Measurements from ENCODE around the gene ADGRF1.
"Not testable (repeated sequence)": the region's sequence is repeated elsewhere in the genome, so short reads cannot be mapped to it uniquely, and the experiment has no call there.

ADGRF1 gene

DNA sequence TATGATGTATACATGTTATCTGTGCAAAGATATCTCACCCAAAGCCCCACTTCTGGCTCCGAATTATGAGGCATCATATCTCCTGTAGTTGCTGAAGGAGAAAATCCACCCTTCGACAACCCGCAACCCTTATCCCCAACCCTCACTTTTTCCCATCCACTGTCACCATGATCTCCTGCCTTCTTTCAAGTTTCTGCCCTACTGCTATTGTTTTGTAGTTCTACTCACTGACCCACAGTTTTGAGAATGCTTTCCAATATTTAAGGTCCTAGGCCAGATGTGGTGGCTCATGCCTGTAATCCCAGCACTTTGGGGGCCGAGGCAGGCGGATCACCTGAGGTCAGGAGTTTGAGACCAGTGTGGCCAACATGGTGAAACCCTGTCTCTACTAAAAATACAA is 22.2 kb downstream of the ADGRF1 start:
- DNase-seq, result no peak

- DNase-seq, result no peak
These were observed 25.2 kb downstream of the ADGRF1 start for GRCh38 chr6:47016909-47017308.

GRCh38 chr6:47016261-47016660 is 25.9 kb downstream of the ADGRF1 start:
- DNase-seq, result no peak

GRCh38 chr6:47014401-47014800 is 27.7 kb downstream of the ADGRF1 start:
- no peak for DNase-seq

DNA sequence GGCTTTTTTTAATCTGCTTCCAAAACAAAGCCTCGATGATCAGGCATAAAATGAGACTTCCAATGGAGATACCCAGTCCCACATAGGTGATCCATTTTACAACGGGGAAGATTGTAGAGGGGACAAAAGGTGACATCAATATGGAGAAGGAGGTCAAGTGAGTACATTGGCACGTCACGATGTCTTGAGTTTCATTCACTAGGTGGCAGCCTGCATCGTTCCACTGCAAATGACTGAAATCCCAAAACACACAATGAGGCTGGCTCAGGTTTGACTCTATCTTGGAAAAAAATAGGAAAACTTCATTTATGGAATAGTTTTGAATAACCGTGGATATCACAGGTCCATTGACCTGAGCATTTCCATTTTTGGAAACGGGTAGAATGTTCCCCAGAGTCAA is 32.5 kb downstream of the ADGRF1 start:
- DNase-seq, result no peak

- no peak for DNase-seq
These were observed 33.8 kb downstream of the ADGRF1 start for GRCh38 chr6:47008397-47008763.

DNA sequence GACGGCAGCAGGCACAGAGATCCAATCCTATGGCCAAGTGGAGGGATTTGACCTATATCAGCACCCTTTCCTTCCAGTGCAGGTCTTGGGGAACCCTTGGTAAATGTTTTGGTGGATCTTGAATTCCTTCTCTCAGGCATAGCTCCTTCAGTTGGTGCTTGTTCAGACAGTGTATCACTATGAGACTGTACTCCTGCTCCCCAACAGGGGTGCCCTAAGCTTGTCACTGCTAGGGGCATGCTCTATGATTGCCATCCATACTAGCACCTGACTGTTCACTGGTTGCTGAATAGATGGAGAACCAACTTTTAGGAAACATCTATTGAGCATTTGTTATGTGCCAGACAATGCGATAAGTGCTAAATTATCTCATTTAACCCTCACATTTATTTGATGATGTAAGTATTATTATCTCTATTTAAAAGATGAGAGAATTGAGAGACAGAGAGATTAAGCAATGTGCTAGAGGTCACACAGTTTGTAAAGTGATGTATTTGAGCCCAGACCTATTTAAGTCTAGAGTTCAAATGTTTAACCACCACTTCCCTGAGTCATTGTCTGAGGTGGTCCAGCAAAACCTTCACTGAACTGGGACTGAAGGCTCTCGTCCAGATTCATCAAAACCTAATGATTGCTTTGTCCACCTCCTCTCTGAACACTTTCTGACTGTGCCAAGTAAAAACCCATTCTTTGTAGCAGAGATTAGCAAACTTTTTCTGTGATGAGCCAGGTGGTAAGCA is 34.3 kb downstream of the ADGRF1 start:
- no peak for DNase-seq

DNA sequence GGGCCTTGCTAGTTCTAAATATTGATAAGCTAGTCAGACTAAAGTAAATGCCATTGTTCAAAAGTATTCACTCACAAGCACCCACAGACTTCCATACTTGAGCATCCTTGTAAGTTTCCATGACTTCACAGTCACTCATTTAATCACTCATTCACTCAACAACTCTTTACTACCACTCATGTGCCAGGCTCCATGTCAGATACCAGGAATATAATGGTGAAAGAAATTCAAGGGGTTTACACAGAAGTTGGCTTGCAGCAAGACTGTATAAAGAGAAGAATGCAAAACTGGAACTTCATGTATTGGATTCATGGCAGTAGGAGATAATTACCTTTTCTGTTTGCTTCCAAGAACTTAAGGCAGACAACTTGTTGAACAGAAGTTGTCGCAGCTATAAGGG is 36.6 kb downstream of the ADGRF1 start:
- DNase-seq, result no peak

DNA sequence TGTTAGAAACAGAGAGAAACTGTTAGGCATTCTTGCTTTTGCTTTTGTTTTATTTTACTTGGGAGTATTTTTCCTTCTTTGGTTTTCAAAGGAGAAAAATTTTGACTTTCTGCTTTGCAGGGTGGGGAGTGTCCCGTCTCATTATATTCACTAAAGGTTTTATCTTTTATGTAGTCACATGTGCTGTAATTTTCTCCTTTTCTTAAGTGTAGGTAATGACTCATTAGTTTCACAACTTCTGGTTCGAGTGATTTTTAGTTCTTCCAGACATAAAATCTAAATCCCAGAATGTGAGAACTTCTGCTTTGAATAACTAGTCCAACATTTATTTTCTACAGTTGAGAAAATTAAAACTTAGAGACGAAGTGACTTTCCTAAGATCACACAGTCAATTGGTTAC is 37.7 kb downstream of the ADGRF1 start:
- DNase-seq, result peak; percentile 20 to 60 (median 49)

DNA sequence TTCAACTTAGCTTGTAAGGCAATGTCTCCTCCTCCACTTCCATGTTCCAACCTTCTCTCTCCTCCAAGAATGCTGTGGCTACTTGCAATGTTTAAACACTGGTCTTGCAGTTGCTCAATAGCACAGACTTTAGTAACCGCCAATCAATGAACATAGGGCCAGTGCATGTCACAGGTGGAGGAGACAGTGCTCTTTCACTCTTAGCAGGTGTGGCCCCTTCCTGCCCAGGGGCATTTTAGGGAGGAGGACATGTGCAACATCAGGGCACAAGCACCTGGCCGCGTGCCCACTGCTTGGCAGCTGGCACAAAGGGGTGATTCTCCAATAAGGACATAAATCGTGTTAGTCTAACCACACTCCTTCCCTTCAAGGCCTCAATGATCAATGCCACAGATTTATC is 41.3 kb downstream of the ADGRF1 start:
- DNase-seq, result no peak

DNA sequence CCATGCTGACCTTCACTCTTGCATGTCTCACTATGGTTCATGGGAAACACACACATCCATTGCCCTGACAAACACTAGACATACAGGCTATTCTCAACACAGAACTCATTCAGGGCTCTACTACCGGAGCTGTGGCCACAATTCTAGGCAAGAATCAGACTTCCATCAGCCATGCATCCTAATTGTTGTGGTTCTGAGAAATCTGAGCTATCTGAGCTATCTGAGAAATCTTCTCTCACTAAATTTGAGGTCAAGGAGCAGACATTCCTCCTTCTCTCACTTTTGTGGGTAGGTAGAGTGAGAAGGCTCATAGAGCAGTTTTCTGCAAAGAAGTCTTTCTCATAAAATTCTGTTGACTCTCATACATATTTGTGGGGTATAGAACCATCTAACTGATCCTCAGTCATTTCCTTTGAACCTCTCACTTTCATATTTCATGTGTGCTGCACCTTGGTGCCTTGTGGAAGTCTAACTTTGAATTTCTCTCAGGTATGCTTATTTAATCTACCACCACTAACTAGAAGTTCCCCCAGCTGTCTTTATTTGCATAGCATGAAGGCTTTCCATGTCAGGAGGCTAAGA is 43.6 kb downstream of the ADGRF1 start:
- no peak for DNase-seq

DNA sequence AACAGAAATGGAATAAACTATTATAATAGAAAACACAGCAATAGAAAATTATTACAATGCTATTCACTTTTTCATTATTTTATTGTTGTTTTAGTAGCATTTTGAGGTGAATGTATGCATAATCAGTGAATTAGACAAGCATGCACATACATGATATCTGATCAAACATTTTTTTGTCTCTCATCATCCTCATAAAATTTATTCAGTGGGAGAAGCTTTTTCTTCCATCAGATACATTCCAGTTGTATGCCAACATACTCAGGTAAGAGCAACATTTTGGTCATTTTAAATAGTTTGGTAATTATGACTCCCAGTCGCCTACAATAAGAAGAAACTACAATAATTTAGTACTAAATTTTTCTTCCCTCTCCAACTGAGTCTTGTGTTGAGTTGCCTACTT is 44.5 kb downstream of the ADGRF1 start:
- DNase-seq, result no peak

DNA sequence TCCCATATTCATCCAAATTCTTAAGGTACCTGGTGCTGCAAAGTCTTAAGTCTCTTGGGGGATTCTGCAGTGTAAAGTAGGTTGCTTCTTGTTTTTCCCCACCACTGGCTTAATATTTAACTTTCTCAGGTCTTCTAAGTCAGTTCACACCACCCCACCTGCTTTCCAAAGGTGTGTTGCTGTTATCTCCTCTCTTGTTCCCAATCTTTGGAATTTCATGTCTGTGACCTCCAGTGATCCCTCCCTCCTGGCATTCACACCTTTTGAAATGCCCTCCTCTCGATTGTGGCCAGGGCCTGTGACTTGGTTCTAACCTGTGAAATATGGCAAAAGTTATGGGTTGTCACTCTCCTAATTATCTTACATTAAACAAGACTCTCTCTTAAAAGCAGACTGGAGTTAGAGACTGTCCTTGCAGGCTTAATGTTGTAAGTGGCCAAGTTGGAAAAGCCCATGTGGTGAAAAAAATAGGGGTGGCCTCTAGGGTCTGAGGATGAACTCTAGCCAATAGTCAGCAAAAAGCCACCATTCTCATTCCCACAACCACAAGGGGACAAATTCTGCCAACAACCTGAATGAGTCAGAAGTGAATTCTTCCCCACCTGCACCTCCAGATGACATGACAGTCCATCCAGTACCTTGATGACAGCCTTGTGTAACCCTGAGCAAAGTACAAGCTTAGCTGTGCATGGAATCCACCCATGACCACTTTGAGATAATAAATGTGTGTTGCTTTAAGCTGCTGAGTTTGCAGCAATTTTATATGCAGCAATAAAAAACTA is 45.1 kb downstream of the ADGRF1 start:
- no peak for DNase-seq

DNA sequence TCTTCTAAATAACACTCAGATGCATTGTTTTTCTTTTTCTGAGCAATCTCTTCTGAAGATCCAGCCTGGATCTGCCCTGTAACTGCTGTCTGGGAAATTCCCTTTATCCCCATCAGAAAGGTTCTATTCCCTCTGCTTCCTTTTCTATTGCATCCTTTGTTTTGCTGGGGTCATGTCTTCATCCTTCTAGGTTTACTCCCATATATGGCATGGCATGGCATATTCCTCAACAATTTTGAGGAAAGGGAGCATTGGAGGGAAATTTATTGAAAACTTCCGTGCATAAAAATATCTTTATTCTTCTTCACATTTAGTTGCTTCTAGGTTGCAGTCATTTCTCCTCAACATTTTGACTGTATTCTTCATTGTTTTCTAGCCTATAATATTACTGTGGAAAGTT is 47.2 kb downstream of the ADGRF1 start:
- no peak for DNase-seq

- DNase-seq, result peak in 1 of 3 donors; percentile 19
These were observed 48.3 kb downstream of the ADGRF1 start for GRCh38 chr6:46993846-46994245.

DNA sequence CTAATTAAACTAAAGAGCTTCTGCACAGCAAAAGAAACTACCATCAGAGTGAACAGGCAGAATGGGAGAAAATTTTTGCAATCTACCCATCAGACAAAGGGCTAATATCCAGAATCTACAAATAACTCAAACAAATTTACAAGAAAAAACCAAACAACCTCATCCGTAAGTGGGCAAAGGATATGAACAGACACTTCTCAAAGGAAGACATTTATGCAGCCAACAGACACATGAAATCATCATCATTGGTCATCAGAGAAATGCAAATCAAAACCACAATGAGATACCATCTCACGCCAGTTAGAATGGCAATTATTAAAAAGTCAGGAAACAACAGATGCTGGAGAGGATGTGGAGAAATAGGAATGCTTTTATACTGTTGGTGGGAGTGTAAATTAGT is 49.7 kb downstream of the ADGRF1 start:
- DNase-seq, result not testable (repeated sequence)

GRCh38 chr6:46990818-46991510 is 51.2 kb downstream of the ADGRF1 start:
- DNase-seq, result peak; percentile 47 to 74 (median 64)

GRCh38 chr6:46990031-46990644 is 52.0 kb downstream of the ADGRF1 start:
- no peak for DNase-seq

- DNase-seq, result no peak
These were observed 52.7 kb downstream of the ADGRF1 start for GRCh38 chr6:46989398-46989797.

GRCh38 chr6:46985943-46986342 is 56.2 kb downstream of the ADGRF1 start:
- DNase-seq, result peak in 2 of 3 donors; percentile 16 to 29

DNA sequence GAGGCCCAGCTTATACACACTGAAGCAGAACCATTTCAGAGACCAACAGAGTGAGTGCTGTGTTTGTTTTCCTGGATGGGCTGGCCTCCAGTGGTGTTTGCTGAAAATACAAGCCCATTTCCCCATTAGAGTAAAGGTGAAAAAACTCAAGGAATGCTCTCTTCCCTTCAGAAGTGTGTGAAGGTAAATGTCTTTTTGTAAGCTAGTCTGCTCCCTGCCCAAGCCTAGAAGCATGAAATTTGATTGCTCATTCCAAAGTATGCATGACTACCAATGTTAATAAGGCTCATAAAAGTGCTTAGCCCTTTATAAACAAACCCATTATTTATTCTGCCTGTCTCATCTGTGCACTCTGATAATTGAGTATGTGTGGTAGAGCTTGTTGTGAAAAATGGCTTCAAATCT is 59.1 kb downstream of the ADGRF1 start:
- no peak for DNase-seq

DNA sequence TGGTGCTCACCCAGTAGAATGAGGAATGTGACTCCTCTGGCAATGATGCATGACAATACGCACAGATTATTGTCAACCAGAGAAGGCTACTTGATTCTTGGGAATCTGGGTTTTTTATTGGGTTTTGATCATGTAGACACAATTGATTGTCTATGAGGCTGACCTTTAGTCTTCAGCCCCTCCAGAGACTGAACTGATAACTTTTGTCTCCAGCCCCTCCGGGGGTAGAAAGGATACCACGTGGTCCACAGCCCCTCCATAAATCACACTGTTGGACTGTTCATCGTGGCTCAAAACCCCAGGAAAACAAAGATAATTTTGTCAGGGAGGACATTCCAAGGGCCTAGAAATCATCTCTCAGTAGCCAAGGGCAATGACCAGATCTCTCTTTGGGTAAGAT is 62.9 kb downstream of the ADGRF1 start:
- no peak for DNase-seq

GRCh38 chr6:46974786-46975185 is 67.3 kb downstream of the ADGRF1 start:
- DNase-seq, result no peak

All from suppressor macrophage treated with lipopolysaccharide for 1 hour (primary cell).